Uterus (tissue), 2 donors: ENCODE data around the gene KLRC2.

Experiments
- CTCF ChIP-seq, 4 experiments: fragments of 200-600 bp in 2 of 4; fragments of 450-650 bp in 2 of 4; sonication (generic) in 2 of 4; IDR thresholded peaks; one replicate each; pipeline ENCODE4 v1.5.1; 2016 to 2019; ENCODE audit warnings: antibody characterized with exemption in 4 of 4, mild to moderate bottlenecking in 2 of 4, moderate library complexity in 1 of 4
- POLR2A ChIP-seq, 2 donors: fragments of 450-650 bp; IDR thresholded peaks; one replicate each; pipeline ENCODE4 v1.6.1; 2016; ENCODE audit warnings: antibody characterized with exemption in 2 of 2, mild to moderate bottlenecking in 1 of 2, moderate library complexity in 1 of 2

GRCh38 chr12:10448236-10448635 lies 12.4 kb upstream of the KLRC2 start:
- TF ChIP-seq CTCF (IDR thresholded peaks at IDR 0.05) (no peak), POLR2A (IDR thresholded peaks at IDR 0.05) (no peak)
